ENCODE measurements around the gene ZSCAN2. TPM values are rescaled to one million over a fixed set of nuclear protein-coding genes. Genes with fewer than 3 reads are reported as not detected.

ZSCAN2 gene
- total RNA-seq, 4 donors from 2014 or later, result 0.45 to 9.5 (median 2.6) TPM

GRCh38 chr15:84616235-84616634, 15.4 kb downstream of the ZSCAN2 start:
- intact Hi-C loops (cut with DNase I), result no loop called here
- Histone ChIP-seq H3K9me3 (peaks cover 0 to 8% (median 6%) of the 10 kb centered on the region in 3 donors), H3K27me3 (no peaks in the 10 kb centered on the region), H3K27ac (no peak overlapping the region), H3K4me3 (no peak overlapping the region), H3K36me3 (peaks cover 0 to 9% (median 6%) of the 10 kb centered on the region in 3 donors), H3K4me1 (no peaks in the 10 kb centered on the region)
- DNase-seq, result no peak
- WGBS, 2 donors, result 81 to 84% methylated on average over 3 of the region's 3 CpGs
- TF ChIP-seq CTCF (IDR thresholded peaks at IDR 0.05) (no peak), POLR2A (IDR thresholded peaks at IDR 0.05) (no peak)

GRCh38 chr15:84620626-84621025, 19.8 kb downstream of the ZSCAN2 start:
- H3K4me3 ChIP-seq, result no peak overlapping the region
- WGBS, 2 donors, result 85 to 95% methylated on average over 8 of the region's 8 CpGs
- no peak for TF ChIP-seq POLR2A (IDR thresholded peaks at IDR 0.05)
- TF ChIP-seq CTCF (IDR thresholded peaks at IDR 0.05), result no peak
- intact Hi-C loops (cut with DNase I), result no loop called here
- no peaks in the 10 kb centered on the region for H3K4me1 ChIP-seq
- peaks cover 0 to 35% (median 11%) of the 10 kb centered on the region in 3 donors for H3K36me3 ChIP-seq
- H3K27ac ChIP-seq, result no peak overlapping the region
- H3K9me3 ChIP-seq, result peaks cover 0 to 20% (median 19%) of the 10 kb centered on the region in 3 donors
- H3K27me3 ChIP-seq, result no peaks in the 10 kb centered on the region
- no peak for DNase-seq

GRCh38 chr15:84621358-84621979, 20.7 kb downstream of the ZSCAN2 start:
- Histone ChIP-seq H3K27me3 (no peaks in the 10 kb centered on the region), H3K4me3 (no peak overlapping the region), H3K4me1 (no peaks in the 10 kb centered on the region), H3K9me3 (peaks cover 0 to 20% (median 19%) of the 10 kb centered on the region in 3 donors), H3K36me3 (peaks cover 0 to 35% (median 11%) of the 10 kb centered on the region in 3 donors), H3K27ac (no peak overlapping the region)
- DNase-seq, result no peak
- TF ChIP-seq CTCF (IDR thresholded peaks at IDR 0.05), result no peak
- no peak for TF ChIP-seq POLR2A (IDR thresholded peaks at IDR 0.05)
- intact Hi-C loops (cut with DNase I), result no loop called here
- 93 to 96% methylated on average over 9 to 10 of the region's 17 CpGs for WGBS, 2 donors

GRCh38 chr15:84624359-84624758, 23.6 kb downstream of the ZSCAN2 start:
- intact Hi-C loops (cut with DNase I), result no loop called here
- Histone ChIP-seq H3K27ac (no peak overlapping the region), H3K27me3 (no peaks in the 10 kb centered on the region), H3K4me1 (no peaks in the 10 kb centered on the region), H3K9me3 (peaks cover 0 to 20% (median 19%) of the 10 kb centered on the region in 3 donors), H3K36me3 (peaks cover 0 to 35% (median 11%) of the 10 kb centered on the region in 3 donors), H3K4me3 (no peak overlapping the region)
- WGBS, 2 donors, result 83 to 86% methylated on average over 6 of the region's 7 CpGs
- DNase-seq, result no peak
- no peak for TF ChIP-seq CTCF (IDR thresholded peaks at IDR 0.05)
- TF ChIP-seq POLR2A (IDR thresholded peaks at IDR 0.05), result no peak

- H3K27me3 ChIP-seq, result no peaks in the 10 kb centered on the region
- TF ChIP-seq CTCF (IDR thresholded peaks at IDR 0.05) (no peak), POLR2A (IDR thresholded peaks at IDR 0.05) (no peak)
- peaks cover 0 to 35% (median 11%) of the 10 kb centered on the region in 3 donors for H3K36me3 ChIP-seq
- WGBS, 2 donors, result 79 to 83% methylated on average over 2 of the region's 2 CpGs
- intact Hi-C loops (cut with DNase I), result no loop called here
- no peak overlapping the region for H3K4me3 ChIP-seq
- no peak for DNase-seq
- H3K9me3 ChIP-seq, result peaks cover 0 to 20% (median 19%) of the 10 kb centered on the region in 3 donors
- H3K4me1 ChIP-seq, result peaks cover 0 to 1% (median 0%) of the 10 kb centered on the region in 3 donors
- H3K27ac ChIP-seq, result no peak overlapping the region
Observed at GRCh38 chr15:84625123-84625522, 24.3 kb downstream of the ZSCAN2 start.
